Urothelium cell line (cell line): ENCODE data around the gene DSG3.
A peak's percentile ranks its signal among the peaks of the same experiment; 100 is the strongest.
"Not testable (repeated sequence)": the region's sequence is repeated elsewhere in the genome, so short reads cannot be mapped to it uniquely, and the experiment has no call there.

Source experiments
- DNase-seq: peaks from one replicate; pipeline ENCODE4 v3.0.0; 2011; ENCODE audit warnings: low spot score, mixed read lengths
- FAIRE-seq: peaks from 2 replicates; lab custom pipeline; 2011; peaks lifted over from hg19 to GRCh38; lab: Jason Lieb, UNC

The DSG3 gene

GRCh38 chr18:31489311-31489710 lies 41.8 kb downstream of the DSG3 start:
- FAIRE-seq (no peak), DNase-seq (no peak)

- DNase-seq, result peak; percentile 12
- no peak for FAIRE-seq
Measured at GRCh38 chr18:31490387-31490786, 42.8 kb downstream of the DSG3 start.

GRCh38 chr18:31490833-31491232 lies 43.3 kb downstream of the DSG3 start:
- DNase-seq (no peak), FAIRE-seq (no peak)

- DNase-seq, result no peak
- FAIRE-seq, result no peak
Measured at GRCh38 chr18:31491586-31491985, 44.0 kb downstream of the DSG3 start.

- FAIRE-seq (no peak), DNase-seq (no peak)
Measured at GRCh38 chr18:31492671-31493070, 45.1 kb downstream of the DSG3 start.

- no peak for FAIRE-seq
- DNase-seq, result no peak
Measured at GRCh38 chr18:31493171-31493570, 45.6 kb downstream of the DSG3 start.

- FAIRE-seq, result no peak
Measured at GRCh38 chr18:31493941-31494340, 46.4 kb downstream of the DSG3 start.

GRCh38 chr18:31494705-31495244 lies 47.2 kb downstream of the DSG3 start:
- DNase-seq, FAIRE-seq: not testable (repeated sequence)

More at GRCh38 chr18:31493941-31494340, 46.4 kb downstream of the DSG3 start:
- no peak for DNase-seq

GRCh38 chr18:31497404-31497835 lies 49.9 kb downstream of the DSG3 start:
- no peak for DNase-seq
- FAIRE-seq, result no peak

- FAIRE-seq (no peak), DNase-seq (peak; percentile 67)
Measured at GRCh38 chr18:31497836-31498573, 50.5 kb downstream of the DSG3 start, which contains the start of gene DSG2. Gene DSG2 (plus strand): TSS chr18:31498177. CDS start chr18:31498252, 75 bp downstream.

GRCh38 chr18:31498574-31499524 lies 51.3 kb downstream of the DSG3 start:
- FAIRE-seq (no peak), DNase-seq (no peak)

- FAIRE-seq (no peak), DNase-seq (no peak)
Measured at GRCh38 chr18:31500051-31500688, 52.6 kb downstream of the DSG3 start.

- DNase-seq (no peak), FAIRE-seq (no peak)
Measured at GRCh38 chr18:31503011-31503410, 55.5 kb downstream of the DSG3 start.

- DNase-seq (no peak), FAIRE-seq (no peak)
Measured at GRCh38 chr18:31504455-31505147, 57.1 kb downstream of the DSG3 start.

- DNase-seq, result no peak
- no peak for FAIRE-seq
Measured at GRCh38 chr18:31505156-31505555, 57.6 kb downstream of the DSG3 start.

- DNase-seq (no peak), FAIRE-seq (no peak)
Measured at GRCh38 chr18:31506024-31506742, 58.6 kb downstream of the DSG3 start.

- FAIRE-seq, result not testable (repeated sequence)
Measured at GRCh38 chr18:31507124-31507523, 59.6 kb downstream of the DSG3 start.

GRCh38 chr18:31508781-31509180 lies 61.2 kb downstream of the DSG3 start:
- DNase-seq, result no peak
- no peak for FAIRE-seq

More at GRCh38 chr18:31507124-31507523, 59.6 kb downstream of the DSG3 start:
- not testable (repeated sequence) for DNase-seq

GRCh38 chr18:31509571-31509970 lies 62.0 kb downstream of the DSG3 start:
- DNase-seq (no peak), FAIRE-seq (no peak)
